SK-N-SH treated with all-trans-retinoic acid at 6 μM for 48 hours (cell line): ENCODE results near the gene SLC9A7.

Experiments
- PATZ1 ChIP-seq: fragments of 250-450 bp; sonication (Bioruptor Pico); IDR thresholded peaks from 2 replicates; pipeline ENCODE4 v1.8.0; 2020; ENCODE audit warnings: mild to moderate bottlenecking, moderate library complexity, borderline replicate concordance
- RARB ChIP-seq: fragments of 250-450 bp; sonication (Bioruptor Pico); IDR thresholded peaks from 2 replicates; pipeline ENCODE4 v1.8.0; 2021; ENCODE audit warnings: mild to moderate bottlenecking, moderate library complexity
- ZFP3 ChIP-seq: fragments of 250-450 bp; sonication (Bioruptor Pico); IDR thresholded peaks from 2 replicates; pipeline ENCODE4 v1.5.0; 2020; ENCODE audit warnings: mild to moderate bottlenecking, moderate library complexity
- ZFP30 ChIP-seq: fragments of 450-650 bp; formaldehyde crosslinking; IDR thresholded peaks from 2 replicates; pipeline ENCODE4 v1.5.0; 2022; ENCODE audit warnings: mild to moderate bottlenecking, moderate library complexity
- TF ChIP-seq, protein P1 (sequence below): fragments of 250-450 bp; sonication (Bioruptor Pico); IDR thresholded peaks from 2 replicates; pipeline ENCODE4 v1.5.1; 2021; ENCODE audit warnings: mild to moderate bottlenecking, moderate library complexity

- no peak for TF ChIP-seq PATZ1 (CRISPR knock-in tag)
- no peak for TF ChIP-seq ZFP3 (CRISPR knock-in tag)
- TF ChIP-seq, protein P1, sequence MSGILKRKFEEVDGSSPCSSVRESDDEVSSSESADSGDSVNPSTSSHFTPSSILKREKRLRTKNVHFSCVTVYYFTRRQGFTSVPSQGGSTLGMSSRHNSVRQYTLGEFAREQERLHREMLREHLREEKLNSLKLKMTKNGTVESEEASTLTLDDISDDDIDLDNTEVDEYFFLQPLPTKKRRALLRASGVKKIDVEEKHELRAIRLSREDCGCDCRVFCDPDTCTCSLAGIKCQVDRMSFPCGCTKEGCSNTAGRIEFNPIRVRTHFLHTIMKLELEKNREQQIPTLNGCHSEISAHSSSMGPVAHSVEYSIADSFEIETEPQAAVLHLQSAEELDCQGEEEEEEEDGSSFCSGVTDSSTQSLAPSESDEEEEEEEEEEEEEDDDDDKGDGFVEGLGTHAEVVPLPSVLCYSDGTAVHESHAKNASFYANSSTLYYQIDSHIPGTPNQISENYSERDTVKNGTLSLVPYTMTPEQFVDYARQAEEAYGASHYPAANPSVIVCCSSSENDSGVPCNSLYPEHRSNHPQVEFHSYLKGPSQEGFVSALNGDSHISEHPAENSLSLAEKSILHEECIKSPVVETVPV, result no peak
- no peak for TF ChIP-seq ZFP30 (CRISPR knock-in tag)
- no peak for TF ChIP-seq RARB
Measured at GRCh38 chrX:46743046-46743445, 15.9 kb downstream of the SLC9A7 start.
